ENCODE measurements around the gene SLC38A1.

Gene SLC38A1

GRCh38 chr12:46242569-46242968, 26.3 kb downstream of the SLC38A1 start:
- no peak for DNase-seq
- in situ Hi-C loops (cut with HindIII; ENCODE audit: low pct_ligation_motif_present, low pct_unique_long_range_greater_than_20kb, low sequenced_read_pairs) = no loop called here

GRCh38 chr12:46240436-46240835, 28.4 kb downstream of the SLC38A1 start:
- in situ Hi-C loops (cut with HindIII; ENCODE audit: low pct_ligation_motif_present, low pct_unique_long_range_greater_than_20kb, low sequenced_read_pairs) = no loop called here
- no peak for DNase-seq

GRCh38 chr12:46238821-46239220, 30.0 kb downstream of the SLC38A1 start:
- no peak for DNase-seq
- in situ Hi-C loops (cut with HindIII; ENCODE audit: low pct_ligation_motif_present, low pct_unique_long_range_greater_than_20kb, low sequenced_read_pairs) = no loop called here

GRCh38 chr12:46237371-46238045, 31.3 kb downstream of the SLC38A1 start:
- in situ Hi-C loops (cut with HindIII; ENCODE audit: low pct_ligation_motif_present, low pct_unique_long_range_greater_than_20kb, low sequenced_read_pairs) = no loop called here
- no peak for DNase-seq

DNA sequence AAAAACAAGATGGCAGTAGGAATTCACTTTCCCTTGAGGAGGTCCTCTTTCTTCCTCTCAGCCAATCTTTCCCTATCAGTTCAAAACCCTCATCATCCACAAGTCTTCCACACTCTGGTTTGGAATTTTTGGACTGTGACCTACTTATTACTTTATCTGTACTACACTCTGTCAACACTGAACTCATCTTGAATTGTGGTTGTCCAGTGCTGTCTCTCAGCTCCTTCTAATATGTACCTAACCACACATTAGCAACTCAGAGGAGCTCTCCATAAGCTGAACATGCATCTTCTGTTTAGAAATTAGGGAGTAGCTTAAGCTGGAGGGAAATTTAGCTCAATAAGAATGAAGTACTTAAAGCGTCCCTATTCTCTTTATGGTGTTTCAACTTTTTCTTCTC, 34.8 kb downstream of the SLC38A1 start:
- in situ Hi-C loops (cut with HindIII; ENCODE audit: low pct_ligation_motif_present, low pct_unique_long_range_greater_than_20kb, low sequenced_read_pairs) = no loop called here

DNA sequence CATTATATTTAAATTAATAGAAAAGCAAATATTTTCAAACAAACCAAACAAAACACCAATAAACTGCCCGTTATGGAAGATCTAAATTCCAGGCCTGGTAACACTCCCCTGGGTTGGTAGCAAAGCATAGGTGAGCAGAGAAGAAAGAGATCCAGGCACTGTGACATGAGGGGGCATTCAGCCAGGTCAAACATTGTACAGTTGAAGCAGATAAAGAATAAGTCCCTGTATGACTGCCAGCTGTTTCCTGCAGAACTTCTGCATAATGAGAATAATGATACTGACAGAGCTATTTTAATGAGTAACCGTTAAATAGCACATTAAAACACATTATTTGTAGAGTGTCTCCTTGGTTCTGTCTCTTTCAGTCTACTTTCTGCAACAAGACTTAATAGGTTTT, 35.4 kb downstream of the SLC38A1 start:
- in situ Hi-C loops (cut with HindIII; ENCODE audit: low pct_ligation_motif_present, low pct_unique_long_range_greater_than_20kb, low sequenced_read_pairs) = no loop called here
- DNase-seq = no peak

More for the DNA sequence above, 34.8 kb downstream of the SLC38A1 start:
- no peak for DNase-seq

DNA sequence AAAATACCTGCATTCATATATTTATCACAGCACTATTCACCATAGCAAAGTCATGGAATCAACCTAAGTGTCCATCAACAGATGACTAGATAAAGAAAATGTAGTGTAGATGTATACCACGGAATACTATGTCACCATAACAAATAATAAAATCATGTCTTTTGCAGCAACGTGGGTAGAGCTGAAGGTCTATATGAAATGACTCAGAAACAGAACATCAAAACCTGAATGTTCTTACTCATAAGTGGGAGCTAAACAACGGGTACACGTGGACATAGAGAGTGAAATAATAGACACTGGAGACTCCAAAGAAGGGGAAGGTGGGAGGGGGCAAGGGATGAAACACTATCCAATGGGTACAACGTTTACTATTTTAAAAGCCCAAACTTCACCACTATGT, 37.9 kb downstream of the SLC38A1 start:
- no peak for DNase-seq
- in situ Hi-C loops (cut with HindIII; ENCODE audit: low pct_ligation_motif_present, low pct_unique_long_range_greater_than_20kb, low sequenced_read_pairs) = no loop called here

DNA sequence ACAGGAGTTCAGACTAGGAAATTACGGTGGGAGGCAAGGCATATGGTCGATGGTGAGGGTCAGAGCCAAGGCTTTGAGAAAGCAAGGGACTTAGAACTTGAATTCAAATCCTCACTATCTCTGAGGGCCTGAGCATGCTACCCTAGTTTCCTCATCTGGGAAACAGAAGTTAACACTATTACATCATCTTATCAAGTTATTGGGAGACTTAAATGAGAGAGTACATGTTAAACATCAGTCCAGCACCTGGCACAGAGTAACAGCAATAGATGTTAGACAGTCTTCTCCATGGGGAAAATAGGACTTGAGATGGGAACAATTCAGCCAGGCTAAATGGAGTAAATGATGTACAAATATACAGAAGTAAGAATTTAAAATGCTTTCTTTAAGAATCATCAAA, 38.5 kb downstream of the SLC38A1 start:
- in situ Hi-C loops (cut with HindIII; ENCODE audit: low pct_ligation_motif_present, low pct_unique_long_range_greater_than_20kb, low sequenced_read_pairs) = no loop called here
- DNase-seq = no peak

- no peak for DNase-seq
- in situ Hi-C loops (cut with HindIII; ENCODE audit: low pct_ligation_motif_present, low pct_unique_long_range_greater_than_20kb, low sequenced_read_pairs) = no loop called here
Measured at GRCh38 chr12:46227616-46228015, 41.2 kb downstream of the SLC38A1 start.

- DNase-seq = no peak
- in situ Hi-C loops (cut with HindIII; ENCODE audit: low pct_ligation_motif_present, low pct_unique_long_range_greater_than_20kb, low sequenced_read_pairs) = no loop called here
Measured at GRCh38 chr12:46224386-46224785, 44.5 kb downstream of the SLC38A1 start.

- DNase-seq = no peak
- in situ Hi-C loops (cut with HindIII; ENCODE audit: low pct_ligation_motif_present, low pct_unique_long_range_greater_than_20kb, low sequenced_read_pairs) = no loop called here
Measured at GRCh38 chr12:46223047-46223446, 45.8 kb downstream of the SLC38A1 start.

DNA sequence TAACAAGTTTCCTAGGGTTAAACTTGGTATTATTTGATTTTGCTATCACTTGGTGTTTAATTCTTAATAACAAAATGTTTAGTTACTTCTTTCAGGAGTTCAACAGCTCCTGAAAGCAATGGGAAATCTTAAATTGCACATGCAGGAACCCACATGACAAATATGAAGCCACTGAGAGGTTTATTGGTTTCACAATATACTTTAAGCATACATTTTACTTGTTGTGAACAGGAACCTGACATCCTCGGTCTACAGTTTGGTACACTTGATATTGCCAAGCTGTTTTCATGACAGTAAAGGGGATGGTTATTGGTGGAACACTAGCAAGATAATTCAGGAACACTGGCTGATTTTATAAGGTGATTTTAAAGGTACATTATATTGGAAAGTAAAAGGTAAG, 46.2 kb downstream of the SLC38A1 start:
- in situ Hi-C loops (cut with HindIII; ENCODE audit: low pct_ligation_motif_present, low pct_unique_long_range_greater_than_20kb, low sequenced_read_pairs) = no loop called here
- no peak for DNase-seq

- in situ Hi-C loops (cut with HindIII; ENCODE audit: low pct_ligation_motif_present, low pct_unique_long_range_greater_than_20kb, low sequenced_read_pairs) = no loop called here
- no peak for DNase-seq
Measured at GRCh38 chr12:46221255-46222128, 47.4 kb downstream of the SLC38A1 start.

- in situ Hi-C loops (cut with HindIII; ENCODE audit: low pct_ligation_motif_present, low pct_unique_long_range_greater_than_20kb, low sequenced_read_pairs) = no loop called here
- peak; percentile 59 for DNase-seq
Measured at GRCh38 chr12:46219877-46220655, 48.8 kb downstream of the SLC38A1 start.

GRCh38 chr12:46219132-46219876, 49.5 kb downstream of the SLC38A1 start:
- in situ Hi-C loops (cut with HindIII; ENCODE audit: low pct_ligation_motif_present, low pct_unique_long_range_greater_than_20kb, low sequenced_read_pairs) = no loop called here
- DNase-seq = no peak

DNA sequence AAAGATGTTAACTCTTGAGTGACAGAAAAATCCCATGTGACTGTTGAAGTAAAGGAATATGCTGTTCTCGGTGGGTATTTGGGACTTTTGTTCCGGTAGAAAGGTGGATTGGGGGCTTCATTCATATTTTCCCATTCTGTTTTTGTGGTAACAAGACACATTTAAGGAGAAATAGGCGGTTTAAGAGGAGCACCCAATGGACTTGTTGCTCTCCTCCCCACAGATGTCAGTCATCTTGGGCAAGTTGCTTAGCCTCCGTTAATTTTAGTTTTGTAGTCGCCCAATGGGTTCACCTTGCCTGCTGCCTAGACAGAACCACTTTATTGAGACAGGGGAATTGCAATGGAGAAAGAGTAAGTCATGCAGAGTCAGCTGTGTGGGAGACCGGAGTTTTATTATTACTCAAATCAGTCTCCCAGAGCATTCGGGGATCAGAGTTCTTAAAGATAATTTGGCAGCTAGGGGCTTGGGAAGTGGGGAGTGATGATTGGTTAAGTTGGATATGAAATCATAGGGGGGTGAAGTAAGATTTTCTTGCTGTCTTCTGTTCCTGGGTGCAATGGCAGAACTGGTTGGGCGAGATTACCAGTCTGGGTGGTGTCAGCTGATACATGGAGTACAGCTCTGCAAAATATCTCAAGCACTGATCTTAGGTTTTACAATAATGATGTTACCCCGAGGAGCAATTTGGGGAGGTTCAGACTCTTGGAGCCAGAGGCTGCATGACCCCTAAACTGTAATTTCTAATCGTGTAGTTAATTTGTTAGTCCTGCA, 50.3 kb downstream of the SLC38A1 start:
- in situ Hi-C loops (cut with HindIII; ENCODE audit: low pct_ligation_motif_present, low pct_unique_long_range_greater_than_20kb, low sequenced_read_pairs) = no loop called here
- DNase-seq = no peak

DNA sequence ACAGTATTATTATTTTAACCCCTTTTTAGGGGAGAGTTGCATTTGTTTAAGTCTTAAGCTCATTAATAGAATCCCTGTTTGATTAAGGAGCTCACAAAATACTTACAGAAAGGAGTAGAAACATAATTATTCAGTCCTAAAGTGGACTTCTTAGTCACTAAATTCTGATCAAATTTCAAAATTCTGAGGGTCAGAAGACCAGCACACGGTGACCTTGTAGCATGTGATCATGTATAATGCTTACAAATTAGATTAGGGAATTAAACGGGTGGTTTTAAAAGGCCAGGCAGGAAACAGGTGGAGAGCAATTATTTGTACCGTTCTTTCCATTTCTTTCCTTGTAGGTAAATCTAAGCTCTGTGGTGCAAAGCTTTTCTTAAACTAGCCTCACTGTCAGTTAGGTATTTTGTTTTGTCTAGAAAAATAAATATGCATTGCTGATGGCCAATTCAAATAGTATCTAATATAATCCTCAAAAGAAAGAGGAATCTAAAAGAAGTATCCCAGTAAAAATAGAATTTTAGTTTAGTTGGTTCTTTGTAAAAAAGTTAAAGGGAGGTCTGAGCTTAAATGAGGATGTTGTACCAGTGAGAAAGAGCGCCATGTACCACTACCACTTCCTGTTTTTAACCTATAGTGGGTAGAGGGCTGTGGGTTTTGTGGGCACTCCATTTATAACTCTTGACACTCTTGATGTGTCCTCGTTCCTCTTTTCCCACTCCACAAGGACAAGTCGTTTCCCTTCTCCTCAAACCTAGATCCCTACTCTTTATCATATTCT, 51.1 kb downstream of the SLC38A1 start:
- no peak for DNase-seq
- in situ Hi-C loops (cut with HindIII; ENCODE audit: low pct_ligation_motif_present, low pct_unique_long_range_greater_than_20kb, low sequenced_read_pairs) = no loop called here
